Kidney (tissue), 14 donors: ENCODE data around the gene TFRC. TPM values are rescaled to one million over a fixed set of nuclear protein-coding genes. Genes with fewer than 3 reads are reported as not detected.

Source experiments
- DNase-seq, 5 donors: peaks; one replicate each; pipeline ENCODE4 v3.0.0-alpha.2; 2013 to 2020
- FAIRE-seq: peaks from 2 replicates; lab custom pipeline; 2012; peaks lifted over from hg19 to GRCh38; lab: Jason Lieb, UNC
- H3K27ac ChIP-seq, 2 donors: one replicate each; pipeline ENCODE4 v1.7.0; 2013; ENCODE audit warnings: low read depth in 2 of 2, low read length in 2 of 2, inconsistent platforms in 1 of 2
- H3K27me3 ChIP-seq: one replicate; pipeline ENCODE4 v1.7.1; 2013; ENCODE audit warnings: low read length, inconsistent platforms; ENCODE audit not compliant: control insufficient read depth, insufficient read depth
- H3K36me3 ChIP-seq, 3 donors: one replicate each; pipeline versions ENCODE4 v1.7.0 to v1.7.1; 2013; ENCODE audit warnings: low read length in 3 of 3, control low read depth in 1 of 3, inconsistent platforms in 1 of 3; ENCODE audit not compliant: insufficient read depth in 3 of 3, control insufficient read depth in 2 of 3
- H3K4me1 ChIP-seq, 3 donors: one replicate each; pipeline versions ENCODE4 v1.7.0 to v1.7.1; 2013; ENCODE audit warnings: low read length in 3 of 3, inconsistent platforms in 1 of 3, low read depth in 1 of 3; ENCODE audit not compliant: control insufficient read depth in 2 of 3, insufficient read depth in 2 of 3
- H3K4me3 ChIP-seq, 3 donors: one replicate each; pipeline versions ENCODE4 v1.7.0 to v1.8.1; 2013; ENCODE audit warnings: low read length in 3 of 3, control low read depth in 1 of 3, inconsistent platforms in 1 of 3
- H3K9ac ChIP-seq, 3 donors: one replicate each; pipeline versions ENCODE4 v1.7.0 to v1.7.1; 2013; ENCODE audit warnings: low read length in 3 of 3, control low read depth in 1 of 3, inconsistent platforms in 1 of 3
- H3K9me3 ChIP-seq, 3 donors: one replicate each; pipeline versions ENCODE4 v1.7.0 to v1.7.1; 2013; ENCODE audit warnings: low read length in 3 of 3, control low read depth in 1 of 3, inconsistent platforms in 1 of 3; ENCODE audit not compliant: control insufficient read depth in 2 of 3, insufficient read depth in 1 of 3
- intact Hi-C: fragments of 100-400 bp; cut with DNase I; formaldehyde crosslinking; loops from one replicate; pipeline ENCODE4 v1.11.1; 2022
- polyA plus RNA-seq: library from polyadenylated mRNA; stranded (reverse); fragments of 350-450 nt; fragmentation: Illumina TruSeq; extraction: RNeasy Lipid Tissue Mini Kit (QIAGEN cat#74804); gene quantifications from one replicate; pipeline ENCODE4 v1.2.3, GENCODE V29; 2014; ENCODE audit warnings: low read depth, low replicate concordance; ENCODE audit not compliant: insufficient read depth
- total RNA-seq: library from RNA; stranded (reverse); fragmentation: NEBNext Ultra II Directional; extraction: Animal tissue kit (Norgen Biotek cat#: 25700); gene quantifications from one replicate; pipeline ENCODE4 v1.2.1, GENCODE V29; 2021
- TF ChIP-seq, protein P1 (sequence below): IDR thresholded peaks from 3 replicates; pipeline ENCODE4 v1.5.1; 2012; ENCODE audit warnings: mild to moderate bottlenecking, moderate library complexity, borderline replicate concordance; ENCODE audit not compliant: insufficient read depth; ENCODE audit errors: extremely low read depth
- donor health status: control.
- donor health status: control.
- donor health status: control.
- donor health status: control.
- donor health status: control.
- donor health status: DM: yes; HTN: yes; CAD: no.
- donor health status: Normal renal cell carcinoma (clear cell type).

The TFRC gene
- total and polyA plus RNA-seq, 2 donors from 2014 or later: 23.7 to 61.1 TPM

GRCh38 chr3:196055240-196055639 is 26.6 kb downstream of the TFRC start:
- Histone ChIP-seq H3K36me3 (peaks cover 4 to 69% (median 54%) of the 10 kb centered on the region in 3 donors), H3K4me3 (no peak overlapping the region), H3K9ac (no peak overlapping the region), H3K9me3 (no peaks in the 10 kb centered on the region), H3K27me3 (no peaks in the 10 kb centered on the region), H3K4me1 (no peaks in the 10 kb centered on the region), H3K27ac (no peak overlapping the region)
- DNase-seq: no peak
- no peak for FAIRE-seq
- intact Hi-C loops: no loop called here
- TF ChIP-seq, protein P1, sequence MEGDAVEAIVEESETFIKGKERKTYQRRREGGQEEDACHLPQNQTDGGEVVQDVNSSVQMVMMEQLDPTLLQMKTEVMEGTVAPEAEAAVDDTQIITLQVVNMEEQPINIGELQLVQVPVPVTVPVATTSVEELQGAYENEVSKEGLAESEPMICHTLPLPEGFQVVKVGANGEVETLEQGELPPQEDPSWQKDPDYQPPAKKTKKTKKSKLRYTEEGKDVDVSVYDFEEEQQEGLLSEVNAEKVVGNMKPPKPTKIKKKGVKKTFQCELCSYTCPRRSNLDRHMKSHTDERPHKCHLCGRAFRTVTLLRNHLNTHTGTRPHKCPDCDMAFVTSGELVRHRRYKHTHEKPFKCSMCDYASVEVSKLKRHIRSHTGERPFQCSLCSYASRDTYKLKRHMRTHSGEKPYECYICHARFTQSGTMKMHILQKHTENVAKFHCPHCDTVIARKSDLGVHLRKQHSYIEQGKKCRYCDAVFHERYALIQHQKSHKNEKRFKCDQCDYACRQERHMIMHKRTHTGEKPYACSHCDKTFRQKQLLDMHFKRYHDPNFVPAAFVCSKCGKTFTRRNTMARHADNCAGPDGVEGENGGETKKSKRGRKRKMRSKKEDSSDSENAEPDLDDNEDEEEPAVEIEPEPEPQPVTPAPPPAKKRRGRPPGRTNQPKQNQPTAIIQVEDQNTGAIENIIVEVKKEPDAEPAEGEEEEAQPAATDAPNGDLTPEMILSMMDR: no peak

DNA sequence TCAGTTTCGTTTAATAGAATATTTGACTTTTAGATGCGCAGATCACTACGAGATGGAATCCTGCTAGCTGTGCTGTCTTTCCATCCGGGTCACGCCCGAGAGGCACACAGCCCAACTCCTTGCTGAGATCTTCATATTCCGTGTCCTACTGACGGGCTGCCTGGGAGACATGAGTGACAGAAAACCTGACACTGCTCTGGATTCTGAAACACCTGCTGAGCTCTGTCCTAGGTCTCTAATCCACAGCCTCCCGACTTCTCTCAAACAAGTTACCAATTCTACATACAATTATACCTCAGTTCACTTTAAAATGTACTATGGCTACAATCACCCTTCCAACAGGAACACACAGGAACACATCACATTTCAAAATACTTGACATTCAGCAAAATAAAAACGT is 27.2 kb downstream of the TFRC start:
- no peak overlapping the region for H3K9ac ChIP-seq
- H3K4me1 ChIP-seq: no peaks in the 10 kb centered on the region
- peaks cover 4 to 67% (median 54%) of the 10 kb centered on the region in 3 donors for H3K36me3 ChIP-seq
- H3K27ac ChIP-seq: no peak overlapping the region
- H3K27me3 ChIP-seq: no peaks in the 10 kb centered on the region
- no peak overlapping the region for H3K4me3 ChIP-seq
- DNase-seq (no peak), FAIRE-seq (no peak)
- no peaks in the 10 kb centered on the region for H3K9me3 ChIP-seq
- intact Hi-C loops: no loop called here
- TF ChIP-seq, protein P1: no peak

- H3K27me3 ChIP-seq: no peaks in the 10 kb centered on the region
- H3K27ac ChIP-seq: no peak overlapping the region
- FAIRE-seq (no peak), DNase-seq (no peak)
- no peak overlapping the region for H3K9ac ChIP-seq
- H3K4me1 ChIP-seq: no peaks in the 10 kb centered on the region
- H3K9me3 ChIP-seq: no peaks in the 10 kb centered on the region
- TF ChIP-seq, protein P1: no peak
- peaks cover 4 to 72% (median 55%) of the 10 kb centered on the region in 3 donors for H3K36me3 ChIP-seq
- intact Hi-C loops: no loop called here
- no peak overlapping the region for H3K4me3 ChIP-seq
These were observed 28.4 kb downstream of the TFRC start for GRCh38 chr3:196053487-196053886.
